ENCODE data around the gene SDK1.

GRCh38 chr7:3974329-3974728 is 673.3 kb downstream of the SDK1 start:
- TF ChIP-seq, protein P1, sequence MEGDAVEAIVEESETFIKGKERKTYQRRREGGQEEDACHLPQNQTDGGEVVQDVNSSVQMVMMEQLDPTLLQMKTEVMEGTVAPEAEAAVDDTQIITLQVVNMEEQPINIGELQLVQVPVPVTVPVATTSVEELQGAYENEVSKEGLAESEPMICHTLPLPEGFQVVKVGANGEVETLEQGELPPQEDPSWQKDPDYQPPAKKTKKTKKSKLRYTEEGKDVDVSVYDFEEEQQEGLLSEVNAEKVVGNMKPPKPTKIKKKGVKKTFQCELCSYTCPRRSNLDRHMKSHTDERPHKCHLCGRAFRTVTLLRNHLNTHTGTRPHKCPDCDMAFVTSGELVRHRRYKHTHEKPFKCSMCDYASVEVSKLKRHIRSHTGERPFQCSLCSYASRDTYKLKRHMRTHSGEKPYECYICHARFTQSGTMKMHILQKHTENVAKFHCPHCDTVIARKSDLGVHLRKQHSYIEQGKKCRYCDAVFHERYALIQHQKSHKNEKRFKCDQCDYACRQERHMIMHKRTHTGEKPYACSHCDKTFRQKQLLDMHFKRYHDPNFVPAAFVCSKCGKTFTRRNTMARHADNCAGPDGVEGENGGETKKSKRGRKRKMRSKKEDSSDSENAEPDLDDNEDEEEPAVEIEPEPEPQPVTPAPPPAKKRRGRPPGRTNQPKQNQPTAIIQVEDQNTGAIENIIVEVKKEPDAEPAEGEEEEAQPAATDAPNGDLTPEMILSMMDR (IDR thresholded peaks at IDR 0.05): no peak
- no peak for TF ChIP-seq POLR2A (IDR thresholded peaks at IDR 0.05)
